ENCODE measurements around the gene CTRL. TPM values are rescaled to one million over a fixed set of nuclear protein-coding genes. Genes with fewer than 3 reads are reported as not detected.

The CTRL gene
- total RNA-seq (1 to 10 TPM in 1 of 4 donors, under 1 TPM in 2, not detected in 1; 0.71 to 1.7 (median 0.82) TPM), polyA plus RNA-seq (1 to 10 TPM in 1 of 3 donors, not detected in 2; 2.1 TPM)

- Histone ChIP-seq H3K9me3 (no peaks in the 10 kb centered on the region), H3K4me1 (peaks cover 0 to 18% (median 15%) of the 10 kb centered on the region in 4 donors), H3K36me3 (peaks cover 8 to 50% (median 16%) of the 10 kb centered on the region in 4 donors), H3K27ac (no peak within 1 kb of the TSS), H3K4me3 (no peak within 1 kb of the TSS), H3K27me3 (no peaks in the 10 kb centered on the region)
- TF ChIP-seq POLR2A (IDR thresholded peaks at IDR 0.05) = no peak
- TF ChIP-seq CTCF (IDR thresholded peaks at IDR 0.05) = no peak
- TF ChIP-seq POLR2AphosphoS5 (IDR thresholded peaks at IDR 0.05) = no peak
- no peak for TF ChIP-seq EP300 (IDR thresholded peaks at IDR 0.05)
- WGBS, 2 donors = 89 to 91% methylated on average over 15 of the region's 15 CpGs
- no peak for DNase-seq
- intact Hi-C loops (cut with DNase I) = loop anchor here (10.0 kb wide), 1 partner anchor 407 kb away; the partner anchor contains the start of gene RIPOR1
Measured at GRCh38 chr16:67931712-67932461, at the start of gene CTRL. TSS of gene CTRL (minus strand) at chr16:67931862. CDS start at chr16:67931852, 10 bp downstream.

GRCh38 chr16:67979955-67980678, 48.5 kb upstream of the CTRL start, which contains the start of gene DPEP3:
TSS of gene DPEP3 (minus strand) at chr16:67980499. CDS start at chr16:67980380, 119 bp downstream.
- Histone ChIP-seq H3K27ac (no peak within 1 kb of the TSS), H3K4me3 (no peak within 1 kb of the TSS), H3K4me1 (no peaks in the 10 kb centered on the region), H3K27me3 (peaks cover 0 to 16% (median 7%) of the 10 kb centered on the region in 3 donors), H3K9me3 (no peaks in the 10 kb centered on the region), H3K36me3 (no peaks in the 10 kb centered on the region)
- intact Hi-C loops (cut with DNase I) = no loop called here
- 69 to 77% methylated on average over 62 of the region's 62 CpGs for WGBS, 2 donors
- TF ChIP-seq EP300 (IDR thresholded peaks at IDR 0.05) = no peak
- no peak for TF ChIP-seq CTCF (IDR thresholded peaks at IDR 0.05)
- no peak for TF ChIP-seq POLR2AphosphoS5 (IDR thresholded peaks at IDR 0.05)
- TF ChIP-seq POLR2A (IDR thresholded peaks at IDR 0.05) = no peak
- DNase-seq = no peak

- no peak overlapping the region for H3K4me3 ChIP-seq
- H3K36me3 ChIP-seq = no peaks in the 10 kb centered on the region
- no peak for TF ChIP-seq CTCF (IDR thresholded peaks at IDR 0.05)
- no peak for TF ChIP-seq POLR2AphosphoS5 (IDR thresholded peaks at IDR 0.05)
- no peak for TF ChIP-seq POLR2A (IDR thresholded peaks at IDR 0.05)
- peaks cover 0 to 16% (median 7%) of the 10 kb centered on the region in 3 donors for H3K27me3 ChIP-seq
- no peak for DNase-seq
- H3K9me3 ChIP-seq = no peaks in the 10 kb centered on the region
- no peaks in the 10 kb centered on the region for H3K4me1 ChIP-seq
- no peak overlapping the region for H3K27ac ChIP-seq
- 84 to 91% methylated on average over 9 of the region's 9 CpGs for WGBS, 2 donors
- intact Hi-C loops (cut with DNase I) = no loop called here
Measured at GRCh38 chr16:67977469-67978227, 46.0 kb upstream of the CTRL start.

GRCh38 chr16:67977005-67977404, 45.3 kb upstream of the CTRL start:
- Histone ChIP-seq H3K27me3 (peaks cover 0 to 16% (median 7%) of the 10 kb centered on the region in 3 donors), H3K4me3 (no peak overlapping the region), H3K36me3 (no peaks in the 10 kb centered on the region), H3K9me3 (no peaks in the 10 kb centered on the region), H3K4me1 (no peaks in the 10 kb centered on the region), H3K27ac (no peak overlapping the region)
- intact Hi-C loops (cut with DNase I) = no loop called here
- no peak for DNase-seq
- 56 to 71% methylated on average over 5 of the region's 5 CpGs for WGBS, 2 donors
- TF ChIP-seq EP300 (IDR thresholded peaks at IDR 0.05) (no peak), POLR2AphosphoS5 (IDR thresholded peaks at IDR 0.05) (no peak), CTCF (IDR thresholded peaks at IDR 0.05) (no peak), POLR2A (IDR thresholded peaks at IDR 0.05) (no peak)
